Calu3 (cell line): ENCODE results near the gene SYT7. TPM values are rescaled to one million over a fixed set of nuclear protein-coding genes. Genes with fewer than 3 reads are reported as not detected.
A peak's percentile ranks its signal among the peaks of the same experiment; 100 is the strongest.

Experiments used
- BruUV-seq: library from RNA; stranded (reverse); fragments of 400-500 nt; replicated peaks from 2 replicates; lab custom pipeline; 2021; lab: Mats Ljungman, UMichigan
- CTCF ChIA-PET: fragments of 300-600 bp; sonication (Branson Sonifier 250); formaldehyde crosslinking; loops from one replicate; lab custom pipeline; 2022; ENCODE audit warnings: antibody characterized with exemption; lab: Charles Lee
- DNase-seq: peaks from one replicate; pipeline ENCODE4 v3.0.0; 2022
- H3K27ac Mint-ChIP-seq: one replicate; pipeline ENCODE4 v1.8.0; 2022; ENCODE audit warnings: mixed read lengths; ENCODE audit not compliant: unreplicated experiment
- H3K27me3 Mint-ChIP-seq: one replicate; pipeline ENCODE4 v1.8.0; 2022; ENCODE audit warnings: mixed read lengths; ENCODE audit not compliant: unreplicated experiment
- H3K36me3 Mint-ChIP-seq: one replicate; pipeline ENCODE4 v1.8.0; 2022; ENCODE audit warnings: mild to moderate bottlenecking, moderate library complexity, mixed read lengths; ENCODE audit not compliant: insufficient read depth, unreplicated experiment
- H3K4me1 Mint-ChIP-seq: one replicate; pipeline ENCODE4 v1.8.0; 2022; ENCODE audit warnings: mild to moderate bottlenecking, low read depth, mixed read lengths; ENCODE audit not compliant: unreplicated experiment
- H3K4me3 Mint-ChIP-seq: one replicate; pipeline ENCODE4 v1.8.0; 2022; ENCODE audit warnings: mild to moderate bottlenecking, low read depth, moderate library complexity, mixed read lengths; ENCODE audit not compliant: unreplicated experiment
- H3K9me3 Mint-ChIP-seq: one replicate; pipeline ENCODE4 v1.8.0; 2022; ENCODE audit warnings: low read depth, mixed read lengths; ENCODE audit not compliant: unreplicated experiment
- CTCF ChIP-seq: fragments of 200-600 bp; IDR thresholded peaks from one replicate; pipeline ENCODE4 v1.8.0; 2022; ENCODE audit warnings: antibody characterized with exemption; ENCODE audit not compliant: unreplicated experiment
- intact Hi-C: fragments of 100-400 bp; cut with micrococcal nuclease; formaldehyde crosslinking; loops from one replicate; pipeline ENCODE4 v1.10.0; 2022; ENCODE audit not compliant: unreplicated experiment
- total RNA-seq: library from RNA; stranded (reverse); gene quantifications from 2 replicates; pipeline ENCODE4 v1.2.3, GENCODE V29; 2022

SYT7 gene
- total RNA-seq, 1 experiment from 2014 or later = 4.4 TPM

GRCh38 chr11:61627850-61628661, 47.2 kb upstream of the SYT7 start:
- peaks cover 15% of the 10 kb centered on the region for H3K27me3 Mint-ChIP-seq
- peaks cover 5% of the 10 kb centered on the region for H3K36me3 Mint-ChIP-seq
- no peaks in the 10 kb centered on the region for H3K9me3 Mint-ChIP-seq
- intact Hi-C loops = loop anchor here (1.0 to 10.0 kb wide), 4 partner anchors 45 to 181 kb away; no protein-coding TSS in a partner anchor
- BruUV-seq = no TSS peak
- peak; percentile 81 for DNase-seq
- peak overlapping the region; percentile 54 for H3K27ac Mint-ChIP-seq
- CTCF ChIA-PET = interaction anchor here (0.7 to 1.8 kb wide), 7 partner anchors 10 to 186 kb away, joined by 3 to 6 read pairs (median 3); no protein-coding TSS in a partner anchor
- H3K4me3 Mint-ChIP-seq = no peak overlapping the region
- TF ChIP-seq CTCF = peak; percentile 80
- peaks cover 25% of the 10 kb centered on the region for H3K4me1 Mint-ChIP-seq

- Mint-ChIP-seq H3K4me3 (peak overlapping the region; percentile 21), H3K9me3 (no peaks in the 10 kb centered on the region), H3K27ac (peak overlapping the region; percentile 54), H3K36me3 (peaks cover 5% of the 10 kb centered on the region), H3K27me3 (peaks cover 15% of the 10 kb centered on the region), H3K4me1 (peaks cover 25% of the 10 kb centered on the region)
- CTCF ChIA-PET = interaction anchor here (0.6 to 1.8 kb wide), 7 partner anchors 11 to 165 kb away, joined by 3 to 5 read pairs (median 3); partner anchors contain the start of gene LRRC10B
- no TSS peak for BruUV-seq
- TF ChIP-seq CTCF = peak; percentile 22
- DNase-seq = peak; percentile 90
- intact Hi-C loops = loop anchor here (10.0 kb wide), 1 partner anchor 92 kb away; no protein-coding TSS in a partner anchor
Observed at GRCh38 chr11:61626580-61627380, 45.9 kb upstream of the SYT7 start.

GRCh38 chr11:61625525-61625924, 44.6 kb upstream of the SYT7 start:
- Mint-ChIP-seq H3K27ac (no peak overlapping the region), H3K9me3 (no peaks in the 10 kb centered on the region), H3K4me3 (no peak overlapping the region), H3K27me3 (peaks cover 18% of the 10 kb centered on the region), H3K36me3 (peaks cover 5% of the 10 kb centered on the region), H3K4me1 (peaks cover 25% of the 10 kb centered on the region)
- CTCF ChIA-PET = interaction anchor here (0.7 kb wide), 1 partner anchor 118 kb away, joined by 3 read pairs; no protein-coding TSS in a partner anchor
- no peak for TF ChIP-seq CTCF
- no TSS peak for BruUV-seq
- no peak for DNase-seq
- intact Hi-C loops = loop anchor here (10.0 kb wide), 1 partner anchor 91 kb away; no protein-coding TSS in a partner anchor

GRCh38 chr11:61621917-61622585, 41.2 kb upstream of the SYT7 start:
- H3K36me3 Mint-ChIP-seq = peaks cover 5% of the 10 kb centered on the region
- H3K4me1 Mint-ChIP-seq = peaks cover 10% of the 10 kb centered on the region
- no peak for TF ChIP-seq CTCF
- no peak overlapping the region for H3K4me3 Mint-ChIP-seq
- no peak overlapping the region for H3K27ac Mint-ChIP-seq
- no peaks in the 10 kb centered on the region for H3K9me3 Mint-ChIP-seq
- peaks cover 7% of the 10 kb centered on the region for H3K27me3 Mint-ChIP-seq
- no TSS peak for BruUV-seq
- CTCF ChIA-PET = interaction anchor here (0.7 kb wide), 1 partner anchor 365 kb away, joined by 4 read pairs; no protein-coding TSS in a partner anchor
- intact Hi-C loops = loop anchor here (10.0 kb wide), 1 partner anchor 87 kb away; no protein-coding TSS in a partner anchor
- DNase-seq = no peak
